ENCODE measurements around the gene OR6N1.

DNA sequence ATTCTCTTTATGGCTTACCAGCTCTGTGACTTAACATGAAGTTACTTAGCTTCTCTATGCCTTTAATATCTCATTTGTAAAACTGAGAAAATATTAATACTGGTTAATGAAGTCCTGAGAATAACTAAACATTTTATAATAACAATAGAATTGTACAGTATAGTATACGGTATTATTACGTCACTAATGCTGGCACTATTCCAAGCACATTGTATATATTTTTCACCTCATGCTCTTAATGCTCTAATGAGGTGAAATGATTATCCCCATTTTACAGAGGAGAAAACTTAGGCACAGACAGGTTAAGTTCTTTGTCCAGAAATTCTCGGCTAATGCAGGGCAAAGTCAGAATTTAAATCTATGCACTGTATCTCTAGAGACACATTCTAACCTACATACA, 52.3 kb downstream of the OR6N1 start:
- no peak for TF ChIP-seq EZH2 (IDR thresholded peaks at IDR 0.05; ENCODE audit: insufficient read depth, poor library complexity, severe bottlenecking)
- no peak for TF ChIP-seq EZH2phosphoT487 (IDR thresholded peaks at IDR 0.05; ENCODE audit: insufficient read depth, low read depth)
